Thoracic aorta (tissue), 2 donors: Measurements from ENCODE around the gene ACTL8. TPM values are rescaled to one million over a fixed set of nuclear protein-coding genes. Genes with fewer than 3 reads are reported as not detected.

Experiments
- ATAC-seq: fragments of 150-250 bp; one replicate; pipeline ENCODE4 v1.8.0; 2017; ENCODE audit warnings: low read depth; ENCODE audit not compliant: insufficient number of reproducible peaks, low FRiP score
- DNase-seq: peaks from one replicate; pipeline ENCODE4 v3.0.0-alpha.2; 2020; ENCODE audit warnings: low spot score
- H3K27ac ChIP-seq, 2 donors: fragments of 200-600 bp; sonication (generic); 1 replicate in 1 of 2; 2 replicates in 1 of 2; pipeline ENCODE4 v1.5.1; 2016; ENCODE audit warnings: mild to moderate bottlenecking in 2 of 2, moderate library complexity in 2 of 2
- H3K27me3 ChIP-seq: fragments of 200-600 bp; sonication (generic); replicated peaks from 2 replicates; pipeline ENCODE4 v1.6.0; 2016; ENCODE audit warnings: mild to moderate bottlenecking; ENCODE audit not compliant: insufficient read depth
- H3K36me3 ChIP-seq: fragments of 200-600 bp; sonication (generic); one replicate; pipeline ENCODE4 v1.5.1; 2016
- H3K4me1 ChIP-seq, 2 donors: fragments of 200-600 bp; sonication (generic); 1 replicate in 1 of 2; 2 replicates in 1 of 2; pipeline versions ENCODE4 v1.5.1 to v1.6.0; 2016; ENCODE audit warnings: low read depth in 2 of 2, mild to moderate bottlenecking in 1 of 2; ENCODE audit not compliant: control insufficient read depth in 1 of 2
- H3K4me3 ChIP-seq: fragments of 200-600 bp; sonication (generic); 2 replicates; pipeline ENCODE4 v1.5.1; 2016; ENCODE audit warnings: mild to moderate bottlenecking
- H3K9me3 ChIP-seq: fragments of 200-600 bp; sonication (generic); 2 replicates; pipeline ENCODE4 v1.5.1; 2016
- total RNA-seq, 2 donors: library from RNA; depleted of rRNA; stranded (reverse); fragments of >200 nt; gene quantifications; one replicate each; pipeline versions ENCODE4 v1.1.0 to v1.2.3, GENCODE V29; 2016
- TF ChIP-seq, protein P1 (sequence below): fragments of 200-600 bp; sonication (generic); IDR thresholded peaks from one replicate; pipeline ENCODE4 v1.5.1; 2019; ENCODE audit warnings: antibody characterized with exemption

ACTL8 gene
- total RNA-seq, 2 donors from 2014 or later = not detected

- DNase-seq (no peak), ATAC-seq (no peak)
- Histone ChIP-seq H3K4me1 (no peaks in the 10 kb centered on the region), H3K27me3 (no peaks in the 10 kb centered on the region), H3K36me3 (no peaks in the 10 kb centered on the region), H3K4me3 (no peak overlapping the region), H3K9me3 (no peaks in the 10 kb centered on the region), H3K27ac (no peak overlapping the region)
- TF ChIP-seq, protein P1, sequence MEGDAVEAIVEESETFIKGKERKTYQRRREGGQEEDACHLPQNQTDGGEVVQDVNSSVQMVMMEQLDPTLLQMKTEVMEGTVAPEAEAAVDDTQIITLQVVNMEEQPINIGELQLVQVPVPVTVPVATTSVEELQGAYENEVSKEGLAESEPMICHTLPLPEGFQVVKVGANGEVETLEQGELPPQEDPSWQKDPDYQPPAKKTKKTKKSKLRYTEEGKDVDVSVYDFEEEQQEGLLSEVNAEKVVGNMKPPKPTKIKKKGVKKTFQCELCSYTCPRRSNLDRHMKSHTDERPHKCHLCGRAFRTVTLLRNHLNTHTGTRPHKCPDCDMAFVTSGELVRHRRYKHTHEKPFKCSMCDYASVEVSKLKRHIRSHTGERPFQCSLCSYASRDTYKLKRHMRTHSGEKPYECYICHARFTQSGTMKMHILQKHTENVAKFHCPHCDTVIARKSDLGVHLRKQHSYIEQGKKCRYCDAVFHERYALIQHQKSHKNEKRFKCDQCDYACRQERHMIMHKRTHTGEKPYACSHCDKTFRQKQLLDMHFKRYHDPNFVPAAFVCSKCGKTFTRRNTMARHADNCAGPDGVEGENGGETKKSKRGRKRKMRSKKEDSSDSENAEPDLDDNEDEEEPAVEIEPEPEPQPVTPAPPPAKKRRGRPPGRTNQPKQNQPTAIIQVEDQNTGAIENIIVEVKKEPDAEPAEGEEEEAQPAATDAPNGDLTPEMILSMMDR = no peak
These were observed 97.2 kb downstream of the ACTL8 start for GRCh38 chr1:17852383-17852782.

GRCh38 chr1:17853241-17853935 is 98.3 kb downstream of the ACTL8 start:
- no peaks in the 10 kb centered on the region for H3K36me3 ChIP-seq
- H3K4me1 ChIP-seq = no peaks in the 10 kb centered on the region
- TF ChIP-seq, protein P1 = no peak
- no peak overlapping the region for H3K27ac ChIP-seq
- no peaks in the 10 kb centered on the region for H3K9me3 ChIP-seq
- DNase-seq = no peak
- no peaks in the 10 kb centered on the region for H3K27me3 ChIP-seq
- H3K4me3 ChIP-seq = no peak overlapping the region
- no peak for ATAC-seq

DNA sequence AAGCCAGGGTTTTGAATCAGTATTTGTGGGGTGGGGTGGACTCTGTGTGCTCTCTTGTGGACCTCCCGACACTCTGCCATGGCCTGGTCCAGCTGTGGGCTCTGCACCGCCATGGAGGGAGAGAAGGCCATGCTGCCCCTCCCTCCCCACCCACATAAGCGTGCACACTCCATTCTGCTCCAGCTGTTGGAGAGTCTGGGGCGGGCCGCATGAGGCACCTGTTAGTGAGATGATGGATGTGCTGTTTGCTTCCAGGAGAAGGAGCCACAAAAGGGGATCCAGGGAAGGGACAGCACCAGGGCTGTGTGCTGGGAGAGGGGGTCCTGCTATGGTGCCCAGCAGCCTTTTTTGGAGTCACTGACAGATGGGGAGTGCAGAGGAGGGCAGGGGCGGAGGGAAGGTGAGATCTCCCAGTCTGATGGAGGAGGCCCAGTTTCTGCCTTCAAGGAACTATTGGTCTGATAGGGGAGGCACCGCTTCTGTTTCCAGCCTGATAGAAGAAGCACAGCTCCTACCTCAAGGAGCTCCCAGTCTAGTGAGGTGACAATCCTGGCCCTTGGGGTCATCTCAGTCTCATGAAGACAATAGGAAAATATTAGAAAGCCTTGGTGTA is 101.5 kb downstream of the ACTL8 start:
- DNase-seq = no peak
- Histone ChIP-seq H3K27me3 (no peaks in the 10 kb centered on the region), H3K4me3 (no peak overlapping the region), H3K9me3 (no peaks in the 10 kb centered on the region), H3K36me3 (no peaks in the 10 kb centered on the region), H3K27ac (no peak overlapping the region), H3K4me1 (no peaks in the 10 kb centered on the region)
- TF ChIP-seq, protein P1 = no peak
- no peak for ATAC-seq

GRCh38 chr1:17857109-17857499 is 102.0 kb downstream of the ACTL8 start:
- TF ChIP-seq, protein P1 = no peak
- Histone ChIP-seq H3K36me3 (no peaks in the 10 kb centered on the region), H3K4me1 (no peaks in the 10 kb centered on the region), H3K27ac (no peak overlapping the region), H3K27me3 (no peaks in the 10 kb centered on the region), H3K4me3 (no peak overlapping the region), H3K9me3 (no peaks in the 10 kb centered on the region)
- DNase-seq = no peak
- ATAC-seq = no peak

GRCh38 chr1:17857996-17858395 is 102.9 kb downstream of the ACTL8 start:
- ATAC-seq = no peak
- H3K27me3 ChIP-seq = no peaks in the 10 kb centered on the region
- no peak overlapping the region for H3K4me3 ChIP-seq

More at GRCh38 chr1:17857996-17858395, 102.9 kb downstream of the ACTL8 start:
- Histone ChIP-seq H3K9me3 (no peaks in the 10 kb centered on the region), H3K27ac (no peak overlapping the region), H3K4me1 (no peaks in the 10 kb centered on the region), H3K36me3 (no peaks in the 10 kb centered on the region)
- TF ChIP-seq, protein P1 = no peak
- DNase-seq = no peak
